GM21737 (cell line): ENCODE data around the gene IFTAP.
"Not testable (repeated sequence)": the region's sequence is repeated elsewhere in the genome, so short reads cannot be mapped to it uniquely, and the experiment has no call there.

Source experiments
- ATAC-seq: cut with Tn5 transposase; IDR thresholded peaks from one replicate; pipeline ENCODE4 v1.9.1; 2021; ENCODE audit warnings: mild to moderate bottlenecking, moderate library complexity; ENCODE audit not compliant: unreplicated experiment

The IFTAP gene

GRCh38 chr11:36594316-36594989 is at the start of gene IFTAP:
Gene IFTAP, plus strand, starts transcription at chr11:36594502. Its CDS starts 15,602 bp downstream, at chr11:36610104.
- peak; percentile 66 for ATAC-seq

- no peak for ATAC-seq
Measured at GRCh38 chr11:36550385-36551115, 43.8 kb upstream of the IFTAP start.

- ATAC-seq, result not testable (repeated sequence)
Measured at GRCh38 chr11:36557390-36557789, 36.9 kb upstream of the IFTAP start.

- ATAC-seq, result no peak
Measured at GRCh38 chr11:36557991-36558390, 36.3 kb upstream of the IFTAP start.

- ATAC-seq, result peak; percentile 78
Measured at GRCh38 chr11:36558571-36559413, 35.5 kb upstream of the IFTAP start.

GRCh38 chr11:36564376-36565030 is 29.8 kb upstream of the IFTAP start:
- no peak for ATAC-seq

GRCh38 chr11:36565031-36565610 is 29.2 kb upstream of the IFTAP start:
- ATAC-seq, result no peak

GRCh38 chr11:36566407-36567053 is 27.8 kb upstream of the IFTAP start:
- no peak for ATAC-seq

GRCh38 chr11:36567694-36568093 is 26.6 kb upstream of the IFTAP start, which contains the start of gene RAG1:
Gene RAG1, plus strand, starts transcription at chr11:36568007. Its CDS starts 5,298 bp downstream, at chr11:36573305.
- no peak for ATAC-seq

- ATAC-seq, result no peak
Measured at GRCh38 chr11:36569095-36569494, 25.2 kb upstream of the IFTAP start.

- ATAC-seq, result no peak
Measured at GRCh38 chr11:36574486-36574885, 19.8 kb upstream of the IFTAP start.

- ATAC-seq, result no peak
Measured at GRCh38 chr11:36577373-36577772, 16.9 kb upstream of the IFTAP start.

- no peak for ATAC-seq
Measured at GRCh38 chr11:36577859-36578258, 16.4 kb upstream of the IFTAP start.

GRCh38 chr11:36578458-36578857 is 15.8 kb upstream of the IFTAP start:
- no peak for ATAC-seq

- ATAC-seq, result no peak
Measured at GRCh38 chr11:36581536-36581935, 12.8 kb upstream of the IFTAP start.

- ATAC-seq, result no peak
Measured at GRCh38 chr11:36583667-36584066, 10.6 kb upstream of the IFTAP start.

GRCh38 chr11:36586543-36586942 is 7.8 kb upstream of the IFTAP start:
- ATAC-seq, result no peak

GRCh38 chr11:36588099-36588498 is 6.2 kb upstream of the IFTAP start:
- no peak for ATAC-seq

- ATAC-seq, result no peak
Measured at GRCh38 chr11:36590513-36590912, 3.8 kb upstream of the IFTAP start.

- ATAC-seq, result no peak
Measured at GRCh38 chr11:36591433-36591832, 2.9 kb upstream of the IFTAP start.
